GM12878 (cell line): ENCODE data around the gene RIT1. TPM values are rescaled to one million over a fixed set of nuclear protein-coding genes. Genes with fewer than 3 reads are reported as not detected.

Experiments used
- ATAC-seq: fragments of 200-7000 bp; cut with Tn5 transposase; 3 replicates; pipeline ENCODE4 v1.9.1; 2020; ENCODE audit warnings: mild to moderate bottlenecking, moderate library complexity
- BruUV-seq: library from RNA; stranded (reverse); fragments of 400-500 nt; replicated peaks from 2 replicates; lab custom pipeline; 2021; lab: Mats Ljungman, UMichigan
- CTCF ChIA-PET: fragments of 300-600 bp; sonication (Branson Sonifier 250); formaldehyde crosslinking; extraction: SDS; loops from one replicate; lab custom pipeline; 2021; ENCODE audit warnings: inconsistent platforms; lab: Yijun Ruan, JAX
- POLR2A ChIA-PET: fragments of 350-600 bp; formaldehyde crosslinking; extraction: SDS; loops from one replicate; lab custom pipeline; 2021; ENCODE audit warnings: inconsistent platforms; lab: Charles Lee
- RAD21 ChIA-PET: fragments of 300-600 bp; sonication (Branson Sonifier 250); formaldehyde crosslinking; loops from one replicate; lab custom pipeline; 2023; ENCODE audit warnings: antibody characterized with exemption; ENCODE audit not compliant: unreplicated experiment; lab: Charles Lee
- SMC1A ChIA-PET: fragments of 300-600 bp; sonication (Branson Sonifier 250); formaldehyde crosslinking; loops from one replicate; lab custom pipeline; 2023; ENCODE audit not compliant: unreplicated experiment, uncharacterized antibody; lab: Charles Lee
- DNase-seq: peaks from one replicate; pipeline ENCODE4 v3.0.0-alpha.2; 2011; ENCODE audit warnings: low read depth, low spot score
- FAIRE-seq: peaks from 3 replicates; lab custom pipeline; 2011; peaks lifted over from hg19 to GRCh38; lab: Jason Lieb, UNC
- H2AFZ ChIP-seq: 2 replicates; pipeline ENCODE4 v1.6.0; 2011; ENCODE audit warnings: low read depth, low read length, control low read depth; ENCODE audit not compliant: control insufficient read depth
- H3K27ac ChIP-seq: 2 replicates; pipeline ENCODE4 v1.5.1; 2011; ENCODE audit warnings: control low read depth; ENCODE audit not compliant: control insufficient read depth, insufficient read depth
- H3K27me3 ChIP-seq, 2 experiments: replicated peaks in 1 of 2; 2 replicates each; pipeline versions ENCODE4 v1.6.0 to v1.6.1; 2011; ENCODE audit warnings: low read length in 1 of 2; ENCODE audit not compliant: control insufficient read depth in 2 of 2, insufficient read depth in 2 of 2
- H3K36me3 ChIP-seq, 2 experiments: 2 replicates each; pipeline ENCODE4 v1.5.1; 2011; ENCODE audit warnings: low read length in 1 of 2; ENCODE audit not compliant: control insufficient read depth in 2 of 2, insufficient read depth in 2 of 2
- H3K4me1 ChIP-seq: 2 replicates; pipeline ENCODE4 v1.6.1; 2011; ENCODE audit warnings: mild to moderate bottlenecking, low read length, moderate library complexity, mixed read lengths; ENCODE audit not compliant: control insufficient read depth, insufficient read depth
- H3K4me2 ChIP-seq: 2 replicates; pipeline ENCODE4 v1.6.0; 2011; ENCODE audit warnings: control low read depth; ENCODE audit not compliant: control insufficient read depth, insufficient read depth
- H3K4me3 ChIP-seq: fragments of 200-600 bp; sonication (generic); 2 replicates; pipeline ENCODE4 v1.5.1; 2016
- H3K79me2 ChIP-seq: 2 replicates; pipeline ENCODE4 v1.6.0; 2011; ENCODE audit warnings: low read length; ENCODE audit not compliant: control insufficient read depth, insufficient read depth
- H3K9ac ChIP-seq: 2 replicates; pipeline ENCODE4 v1.8.0; 2011; ENCODE audit warnings: low read length, control low read depth, mixed read lengths; ENCODE audit not compliant: control insufficient read depth, insufficient read depth
- H3K9me3 ChIP-seq: replicated peaks from 3 replicates; pipeline ENCODE4 v1.5.1; 2011; ENCODE audit warnings: mild to moderate bottlenecking, low read length; ENCODE audit not compliant: control insufficient read depth, insufficient read depth
- H4K20me1 ChIP-seq: 2 replicates; pipeline ENCODE4 v1.6.0; 2011; ENCODE audit not compliant: control insufficient read depth, insufficient read depth
- BRCA1 ChIP-seq: IDR thresholded peaks from 2 replicates; pipeline ENCODE4 v1.6.1; 2011; ENCODE audit warnings: low read depth, low read length, improper control_type of control experiment
- EED ChIP-seq: sonication (generic); IDR thresholded peaks from 2 replicates; pipeline ENCODE4 v1.6.1; 2016; ENCODE audit warnings: antibody characterized with exemption, low read depth
- ESRRA ChIP-seq: IDR thresholded peaks from 2 replicates; pipeline ENCODE4 v1.6.1; 2012; ENCODE audit warnings: mild to moderate bottlenecking, low read length, improper control_type of control experiment
- FOXM1 ChIP-seq: IDR thresholded peaks from 2 replicates; pipeline ENCODE4 v1.6.1; 2012; ENCODE audit warnings: low read depth, mild to moderate bottlenecking, inconsistent platforms, low read length, moderate library complexity
- GATAD2B ChIP-seq: fragments of 450-650 bp; conservative IDR thresholded peaks from 2 replicates; pipeline ENCODE4 v1.6.1; 2017; ENCODE audit warnings: low read depth, mild to moderate bottlenecking, moderate library complexity
- IKZF2 ChIP-seq, 2 experiments: fragments of 450-650 bp; IDR thresholded peaks; 2 replicates each; pipeline ENCODE4 v1.6.1; 2017; ENCODE audit warnings: mild to moderate bottlenecking in 2 of 2, moderate library complexity in 2 of 2
- LARP7 ChIP-seq: fragments of 450-650 bp; IDR thresholded peaks from 2 replicates; pipeline ENCODE4 v1.6.1; 2017; ENCODE audit warnings: mild to moderate bottlenecking
- NFYA ChIP-seq: IDR thresholded peaks from 2 replicates; pipeline ENCODE4 v1.6.1; 2011; ENCODE audit warnings: low read depth, mild to moderate bottlenecking, low read length, improper control_type of control experiment, borderline replicate concordance
- NFYB ChIP-seq: IDR thresholded peaks from 2 replicates; pipeline ENCODE4 v1.6.1; 2011; ENCODE audit warnings: low read depth, mild to moderate bottlenecking, low read length, improper control_type of control experiment, moderate library complexity; ENCODE audit not compliant: insufficient read depth
- NR2C2 ChIP-seq: IDR thresholded peaks from 2 replicates; pipeline ENCODE4 v1.6.1; 2011; ENCODE audit warnings: borderline replicate concordance, low read depth; ENCODE audit not compliant: control insufficient read depth, insufficient read length
- NR2F1 ChIP-seq: fragments of 450-650 bp; conservative IDR thresholded peaks from 2 replicates; pipeline ENCODE4 v1.6.1; 2017; ENCODE audit warnings: mild to moderate bottlenecking
- RBBP5 ChIP-seq: fragments of 200-600 bp; sonication (generic); conservative IDR thresholded peaks from 2 replicates; pipeline ENCODE4 v1.6.1; 2016
- WGBS: methylation state at CpG from one replicate; pipeline ENCODE4 v1.1.6; 2016; ENCODE audit warnings: low lambda C conversion rate; ENCODE audit not compliant: insufficient replicate concordance, insufficient coverage; ENCODE audit errors: missing lambda C conversion rate; 5-methylcytosine and 5-hydroxymethylcytosine counted together
- in situ Hi-C: fragments of 300-500 bp; cut with MboI; formaldehyde crosslinking; loops from 9 replicates; pipeline ENCODE4 v1.14.3; 2018; ENCODE audit warnings: mixed read lengths
- intact Hi-C: fragments of 100-400 bp; cut with micrococcal nuclease; formaldehyde crosslinking; loops from one replicate; pipeline ENCODE4 v1.14.2; 2022; ENCODE audit not compliant: unreplicated experiment
- polyA plus RNA-seq, 11 experiments: library from polyadenylated mRNA; depleted of rRNA in 4 of 11; unstranded in 6 of 11; stranded (reverse) in 5 of 11; fragments of >200 nt; fragmentation: Nextera tagmentation in 4 of 11; fragmentation: Illumina TruSeq in 1 of 11; extraction: Ambion mirVana in 4 of 11; extraction: Trizol in 1 of 11; gene quantifications; 1 replicate in 1 of 11; 2 replicates in 10 of 11; pipeline versions ENCODE4 v1.2.1 to v1.2.3, GENCODE V29; 2011 to 2016; ENCODE audit warnings: inconsistent platforms in 2 of 11, missing spikeins in 2 of 11, low read depth in 1 of 11
- total RNA-seq, 4 experiments: library from RNA; depleted of rRNA in 3 of 4; stranded (reverse); fragments of >200 nt in 3 of 4; fragmentation: Illumina TruSeq in 1 of 4; extraction: Trizol in 1 of 4; gene quantifications; 2 replicates each; pipeline versions ENCODE4 v1.2.1 to v1.2.3, GENCODE V29; 2013 to 2021
- TF ChIP-seq, protein P1 (sequence below): fragments of 450-650 bp; IDR thresholded peaks from 2 replicates; pipeline ENCODE4 v1.6.1; 2017; ENCODE audit warnings: mild to moderate bottlenecking, low read depth, inconsistent platforms; ENCODE audit not compliant: poor library complexity, severe bottlenecking
- TF ChIP-seq, protein P2 (sequence below): IDR thresholded peaks from 2 replicates; pipeline ENCODE4 v1.6.1; 2012; ENCODE audit warnings: low read depth, low read length, improper control_type of control experiment
- TF ChIP-seq, protein P3 (sequence below): IDR thresholded peaks from 2 replicates; pipeline ENCODE4 v1.6.1; 2011; ENCODE audit warnings: borderline replicate concordance, low read depth, mild to moderate bottlenecking, moderate library complexity, mixed read lengths, low read length; ENCODE audit not compliant: insufficient read depth; ENCODE audit errors: extremely low read length

RIT1 gene
- total and polyA plus RNA-seq, 10 of the 15 experiments (the other 5 are each of a cell fraction or from before 2014, with no cell fraction given): 6.8 to 61.5 (median 13.7) TPM

DNA sequence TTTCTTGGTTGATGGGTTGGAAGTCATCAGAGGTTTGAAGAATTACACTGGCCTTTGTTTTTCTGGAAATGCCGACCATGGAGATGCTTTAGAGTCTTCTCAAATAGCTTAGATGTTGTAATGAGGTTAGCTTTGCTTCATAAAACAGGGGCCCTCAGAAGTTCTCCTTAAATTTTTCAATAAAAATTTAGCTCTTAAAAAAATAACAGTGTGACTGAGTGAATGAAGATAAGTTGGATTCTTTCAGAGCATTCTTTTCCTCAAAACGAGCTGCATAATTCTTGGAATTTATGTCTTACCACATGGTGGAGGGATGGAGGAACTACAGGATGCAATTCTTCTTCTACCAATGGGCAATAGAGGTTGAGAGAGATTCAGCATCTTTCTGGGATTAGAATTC lies 28.4 kb downstream of the RIT1 start:
- 0 out of 2 replicates have a peak overlapping the region, but pooled peaks have one; percentile 6 for H3K27ac ChIP-seq
- DNase-seq (no peak), ATAC-seq (no peak), FAIRE-seq (no peak)
- no peak overlapping the region for H3K9ac ChIP-seq
- no peak overlapping the region for H2AFZ ChIP-seq
- no peaks in the 10 kb centered on the region for H4K20me1 ChIP-seq
- no TSS peak for BruUV-seq
- ChIA-PET POLR2A (interaction anchor here (0.6 to 3.1 kb wide), 7 partner anchors 8 to 577 kb away, joined by 3 to 22 read pairs (median 4); partner anchors contain the start of gene SYT11), RAD21 (interaction anchor here (0.7 to 2.3 kb wide), 11 partner anchors 11 to 184 kb away, joined by 3 to 17 read pairs (median 4); partner anchors contain the start of gene SYT11), SMC1A (interaction anchor here (0.6 to 3.9 kb wide), 13 partner anchors 10 to 246 kb away, joined by 3 to 29 read pairs (median 4); partner anchors contain the start of genes GON4L and SYT11), CTCF (interaction anchor here (0.8 to 2.3 kb wide), 7 partner anchors 10 to 400 kb away, joined by 3 to 8 read pairs (median 3); partner anchors contain the start of genes SMG5 and SYT11)
- TF ChIP-seq ESRRA: no peak
- no peak for TF ChIP-seq NR2C2
- TF ChIP-seq, protein P1, sequence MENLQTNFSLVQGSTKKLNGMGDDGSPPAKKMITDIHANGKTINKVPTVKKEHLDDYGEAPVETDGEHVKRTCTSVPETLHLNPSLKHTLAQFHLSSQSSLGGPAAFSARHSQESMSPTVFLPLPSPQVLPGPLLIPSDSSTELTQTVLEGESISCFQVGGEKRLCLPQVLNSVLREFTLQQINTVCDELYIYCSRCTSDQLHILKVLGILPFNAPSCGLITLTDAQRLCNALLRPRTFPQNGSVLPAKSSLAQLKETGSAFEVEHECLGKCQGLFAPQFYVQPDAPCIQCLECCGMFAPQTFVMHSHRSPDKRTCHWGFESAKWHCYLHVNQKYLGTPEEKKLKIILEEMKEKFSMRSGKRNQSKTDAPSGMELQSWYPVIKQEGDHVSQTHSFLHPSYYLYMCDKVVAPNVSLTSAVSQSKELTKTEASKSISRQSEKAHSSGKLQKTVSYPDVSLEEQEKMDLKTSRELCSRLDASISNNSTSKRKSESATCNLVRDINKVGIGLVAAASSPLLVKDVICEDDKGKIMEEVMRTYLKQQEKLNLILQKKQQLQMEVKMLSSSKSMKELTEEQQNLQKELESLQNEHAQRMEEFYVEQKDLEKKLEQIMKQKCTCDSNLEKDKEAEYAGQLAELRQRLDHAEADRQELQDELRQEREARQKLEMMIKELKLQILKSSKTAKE: no peak
- no peak for TF ChIP-seq FOXM1
- no peak for TF ChIP-seq RBBP5
- no peak for TF ChIP-seq EED
- no peak for TF ChIP-seq LARP7
- TF ChIP-seq, protein P2, sequence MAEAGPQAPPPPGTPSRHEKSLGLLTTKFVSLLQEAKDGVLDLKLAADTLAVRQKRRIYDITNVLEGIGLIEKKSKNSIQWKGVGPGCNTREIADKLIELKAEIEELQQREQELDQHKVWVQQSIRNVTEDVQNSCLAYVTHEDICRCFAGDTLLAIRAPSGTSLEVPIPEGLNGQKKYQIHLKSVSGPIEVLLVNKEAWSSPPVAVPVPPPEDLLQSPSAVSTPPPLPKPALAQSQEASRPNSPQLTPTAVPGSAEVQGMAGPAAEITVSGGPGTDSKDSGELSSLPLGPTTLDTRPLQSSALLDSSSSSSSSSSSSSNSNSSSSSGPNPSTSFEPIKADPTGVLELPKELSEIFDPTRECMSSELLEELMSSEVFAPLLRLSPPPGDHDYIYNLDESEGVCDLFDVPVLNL: no peak
- no peak for TF ChIP-seq IKZF2 (IDR thresholded peaks at IDR 0.05)
- TF ChIP-seq BRCA1: no peak
- TF ChIP-seq, protein P3, sequence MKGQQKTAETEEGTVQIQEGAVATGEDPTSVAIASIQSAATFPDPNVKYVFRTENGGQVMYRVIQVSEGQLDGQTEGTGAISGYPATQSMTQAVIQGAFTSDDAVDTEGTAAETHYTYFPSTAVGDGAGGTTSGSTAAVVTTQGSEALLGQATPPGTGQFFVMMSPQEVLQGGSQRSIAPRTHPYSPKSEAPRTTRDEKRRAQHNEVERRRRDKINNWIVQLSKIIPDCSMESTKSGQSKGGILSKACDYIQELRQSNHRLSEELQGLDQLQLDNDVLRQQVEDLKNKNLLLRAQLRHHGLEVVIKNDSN: no peak
- no peak for TF ChIP-seq NFYB
- no peak for TF ChIP-seq NR2F1
- no peak for TF ChIP-seq GATAD2B
- TF ChIP-seq NFYA: no peak
- H3K9me3 ChIP-seq: no peaks in the 10 kb centered on the region
- H3K4me3 ChIP-seq: no peak overlapping the region
- no peaks in the 10 kb centered on the region for H3K27me3 ChIP-seq
- H3K36me3 ChIP-seq: no peaks in the 10 kb centered on the region; a peak in 2 of 4 replicates
- in situ Hi-C loops (no loop called here), intact Hi-C loops (no loop called here)
- H3K79me2 ChIP-seq: no peaks in the 10 kb centered on the region
- peaks cover 7% of the 10 kb centered on the region for H3K4me1 ChIP-seq
- H3K4me2 ChIP-seq: peak overlapping the region; percentile 36
- WGBS: 74% methylated on average over 2 of the region's 2 CpGs
